ENCODE measurements around the gene ILF2.

Gene ILF2

GRCh38 chr1:153667439-153667838 is 3.4 kb downstream of the ILF2 start:
- no peak for TF ChIP-seq CTCF (IDR thresholded peaks at IDR 0.05)
- Histone ChIP-seq H3K36me3 (ENCODE audit: control insufficient read depth, insufficient read depth, low read length) (no peaks in the 10 kb centered on the region), H3K27ac (no peak overlapping the region)

DNA sequence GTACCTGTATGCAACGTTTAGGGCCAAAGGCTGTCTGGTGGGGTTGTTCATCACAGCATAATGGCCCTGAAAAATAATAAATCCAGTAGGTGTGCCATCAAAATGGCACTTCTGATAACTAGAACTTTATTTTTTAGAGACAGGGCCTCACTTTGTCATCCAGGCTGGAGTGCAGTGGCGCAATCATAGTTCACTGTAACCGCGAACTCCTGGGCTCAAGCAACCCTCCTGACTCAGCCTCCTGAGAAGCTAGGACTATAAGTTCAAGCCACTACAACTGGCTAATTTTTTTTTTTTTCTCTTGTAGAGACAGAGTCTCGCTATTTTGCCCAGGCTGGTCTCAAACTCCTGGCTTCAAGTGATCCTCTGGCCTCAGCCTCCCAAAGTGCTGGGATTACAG is 7.6 kb downstream of the ILF2 start:
- H3K4me3 ChIP-seq (ENCODE audit: low read depth, low read length) = no peak overlapping the region
- peaks cover 4% of the 10 kb centered on the region for H3K79me2 ChIP-seq
- no peaks in the 10 kb centered on the region for H3K4me1 ChIP-seq
- H2AFZ ChIP-seq = no peak overlapping the region
- no peak overlapping the region for H3K4me2 ChIP-seq (ENCODE audit: low read length)
- H3K9ac ChIP-seq = no peak overlapping the region
- H3K9me3 ChIP-seq (ENCODE audit: control insufficient read depth, low read length) = no peaks in the 10 kb centered on the region
- H3K27ac ChIP-seq = no peak overlapping the region
- H3K27me3 ChIP-seq (ENCODE audit: control insufficient read depth, insufficient read depth, low read length) = no peaks in the 10 kb centered on the region
- no peak for TF ChIP-seq CTCF (IDR thresholded peaks at IDR 0.05)
- H3K36me3 ChIP-seq (ENCODE audit: control insufficient read depth, insufficient read depth, low read length) = no peaks in the 10 kb centered on the region

More at GRCh38 chr1:153667439-153667838, 3.4 kb downstream of the ILF2 start:
- Histone ChIP-seq H3K79me2 (peaks cover 6% of the 10 kb centered on the region), H3K27me3 (ENCODE audit: control insufficient read depth, insufficient read depth, low read length) (no peaks in the 10 kb centered on the region), H3K9me3 (ENCODE audit: control insufficient read depth, low read length) (no peaks in the 10 kb centered on the region), H3K4me2 (ENCODE audit: low read length) (no peak overlapping the region), H3K9ac (no peak overlapping the region), H2AFZ (no peak overlapping the region), H3K4me3 (ENCODE audit: low read depth, low read length) (no peak overlapping the region), H3K4me1 (peaks cover 3% of the 10 kb centered on the region)

DNA sequence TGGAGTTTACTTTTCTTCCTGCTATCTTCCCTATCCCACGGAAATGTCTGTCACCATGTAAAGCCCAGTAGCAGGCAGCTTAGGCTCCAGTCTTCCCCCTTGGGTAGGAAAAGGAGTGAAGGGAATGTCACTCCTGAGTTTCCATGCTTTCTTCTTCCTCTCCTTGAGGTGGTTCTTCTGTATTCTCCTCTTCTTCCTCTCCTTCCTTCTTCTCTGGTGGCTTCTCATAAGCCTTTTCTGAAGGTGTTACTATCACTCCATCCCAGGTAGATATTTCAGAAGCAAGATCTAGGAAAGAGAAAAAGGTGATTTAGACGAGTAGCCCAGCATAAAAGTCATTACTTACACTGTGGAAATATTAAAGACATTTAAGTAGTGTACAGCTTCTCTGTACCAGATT is 8.5 kb downstream of the ILF2 start:
- H3K4me2 ChIP-seq (ENCODE audit: low read length) = no peak overlapping the region
- no peaks in the 10 kb centered on the region for H3K4me1 ChIP-seq
- peaks cover 4% of the 10 kb centered on the region for H3K79me2 ChIP-seq
- no peak overlapping the region for H3K4me3 ChIP-seq (ENCODE audit: low read depth, low read length)
- no peak for TF ChIP-seq CTCF (IDR thresholded peaks at IDR 0.05)
- no peak overlapping the region for H3K9ac ChIP-seq
- H3K36me3 ChIP-seq (ENCODE audit: control insufficient read depth, insufficient read depth, low read length) = no peaks in the 10 kb centered on the region
- no peak overlapping the region for H3K27ac ChIP-seq
- no peaks in the 10 kb centered on the region for H3K9me3 ChIP-seq (ENCODE audit: control insufficient read depth, low read length)
- H3K27me3 ChIP-seq (ENCODE audit: control insufficient read depth, insufficient read depth, low read length) = no peaks in the 10 kb centered on the region
- no peak overlapping the region for H2AFZ ChIP-seq

DNA sequence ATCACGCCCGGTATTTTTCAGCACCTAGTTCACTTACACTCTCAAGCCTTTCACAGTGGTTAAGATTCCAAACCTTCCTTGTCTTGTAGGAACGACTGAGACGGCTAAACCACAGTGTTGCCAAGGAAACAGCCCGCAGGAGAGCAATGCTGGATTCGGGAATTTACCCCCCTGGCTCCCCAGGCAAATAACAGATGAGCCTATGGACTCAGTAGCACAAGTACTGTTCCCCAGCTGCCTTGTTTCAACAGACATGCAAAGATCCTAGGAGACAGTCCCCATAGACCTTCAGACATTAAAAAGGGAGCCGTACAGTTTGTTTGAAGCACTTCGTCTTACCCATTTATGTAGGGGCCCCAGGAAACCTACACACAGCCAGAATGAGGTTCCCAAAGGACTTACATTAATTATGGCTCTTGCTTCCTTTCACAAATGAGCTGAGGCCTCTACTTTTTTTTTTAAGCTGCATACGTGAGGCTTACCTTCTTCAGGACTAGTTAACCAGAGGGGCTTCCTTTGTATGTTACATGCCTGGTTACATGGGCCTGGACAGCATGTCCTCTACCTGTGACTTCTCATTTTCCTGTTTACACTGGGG is 9.6 kb downstream of the ILF2 start:
- Histone ChIP-seq H3K4me2 (ENCODE audit: low read length) (no peak overlapping the region), H3K4me3 (ENCODE audit: low read depth, low read length) (no peak overlapping the region), H3K79me2 (peaks cover 4% of the 10 kb centered on the region), H3K9ac (no peak overlapping the region), H3K4me1 (no peaks in the 10 kb centered on the region), H3K9me3 (ENCODE audit: control insufficient read depth, low read length) (no peaks in the 10 kb centered on the region), H3K36me3 (ENCODE audit: control insufficient read depth, insufficient read depth, low read length) (no peaks in the 10 kb centered on the region), H2AFZ (no peak overlapping the region), H3K27ac (no peak overlapping the region), H3K27me3 (ENCODE audit: control insufficient read depth, insufficient read depth, low read length) (no peaks in the 10 kb centered on the region)
- TF ChIP-seq CTCF (IDR thresholded peaks at IDR 0.05) = no peak

DNA sequence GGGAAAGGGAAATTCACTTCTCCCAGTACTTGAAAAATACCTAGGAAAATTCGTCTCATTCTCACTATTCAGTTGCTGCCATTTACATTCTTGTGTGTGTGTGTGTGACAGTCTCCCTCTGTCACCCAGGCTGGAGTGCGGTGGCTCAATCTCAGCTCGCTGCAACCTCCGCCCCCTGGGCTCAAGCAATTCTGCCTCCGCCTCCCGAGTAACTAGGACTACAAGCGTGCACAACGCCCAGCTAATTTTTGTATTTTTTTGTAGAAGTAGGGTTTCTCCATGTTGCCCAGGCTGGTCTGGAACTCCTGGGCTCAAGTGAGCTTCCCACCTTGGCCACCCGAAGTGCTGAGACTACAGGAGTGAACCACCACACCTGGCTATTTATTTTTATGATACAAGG is 11.1 kb downstream of the ILF2 start:
- no peaks in the 10 kb centered on the region for H3K4me1 ChIP-seq
- no peak for TF ChIP-seq CTCF (IDR thresholded peaks at IDR 0.05)
- no peak overlapping the region for H3K9ac ChIP-seq
- no peak overlapping the region for H3K27ac ChIP-seq
- no peaks in the 10 kb centered on the region for H3K9me3 ChIP-seq (ENCODE audit: control insufficient read depth, low read length)
- no peak overlapping the region for H2AFZ ChIP-seq
- peak overlapping the region; percentile 80 for H3K4me2 ChIP-seq (ENCODE audit: low read length)
- peaks cover 4% of the 10 kb centered on the region for H3K79me2 ChIP-seq
- no peaks in the 10 kb centered on the region for H3K27me3 ChIP-seq (ENCODE audit: control insufficient read depth, insufficient read depth, low read length)
- H3K36me3 ChIP-seq (ENCODE audit: control insufficient read depth, insufficient read depth, low read length) = no peaks in the 10 kb centered on the region
- H3K4me3 ChIP-seq (ENCODE audit: low read depth, low read length) = peak overlapping the region; percentile 87

All from parathyroid adenoma (tissue), 2 donors.